Right atrium auricular region (tissue), 2 donors: ENCODE measurements around the gene IRX1. TPM values are rescaled to one million over a fixed set of nuclear protein-coding genes. Genes with fewer than 3 reads are reported as not detected.

Experiments used
- DNase-seq: peaks from one replicate; pipeline ENCODE4 v3.0.0-alpha.2; 2019; ENCODE audit warnings: low spot score
- H3K27ac ChIP-seq, 2 donors: fragments of 200-600 bp; sonication (generic); 1 replicate in 1 of 2; 2 replicates in 1 of 2; pipeline ENCODE4 v1.5.1; 2016 to 2019
- H3K27me3 ChIP-seq, 2 donors: fragments of 200-600 bp; sonication (generic); one replicate each; pipeline versions ENCODE4 v1.5.1 to v1.6.0; 2017 to 2019
- H3K36me3 ChIP-seq: fragments of 200-600 bp; sonication (generic); one replicate; pipeline ENCODE4 v1.5.1; 2016
- H3K4me1 ChIP-seq, 2 donors: fragments of 200-600 bp; sonication (generic); one replicate each; pipeline versions ENCODE4 v1.5.1 to v1.6.0; 2017 to 2019
- H3K4me3 ChIP-seq, 2 donors: fragments of 200-600 bp; sonication (generic); 1 replicate in 1 of 2; 2 replicates in 1 of 2; pipeline ENCODE4 v1.5.1; 2017 to 2019; ENCODE audit warnings: mild to moderate bottlenecking in 1 of 2, moderate library complexity in 1 of 2
- H3K9me3 ChIP-seq, 2 donors: fragments of 200-600 bp; sonication (generic); one replicate each; pipeline ENCODE4 v1.5.1; 2019
- CTCF ChIP-seq, 2 donors: fragments of 200-600 bp; sonication (generic); IDR thresholded peaks; one replicate each; pipeline ENCODE4 v1.5.1; 2019; ENCODE audit warnings: antibody characterized with exemption in 2 of 2
- total RNA-seq, 2 donors: library from RNA; depleted of rRNA; stranded (reverse); fragments of >200 nt; gene quantifications; one replicate each; pipeline ENCODE4 v1.1.0, GENCODE V29; 2016

IRX1 gene
- total RNA-seq, 2 donors from 2014 or later, result 0.39 TPM; not detected in 1

- no peak overlapping the region for H3K4me3 ChIP-seq
- no peaks in the 10 kb centered on the region for H3K27me3 ChIP-seq
- TF ChIP-seq CTCF (IDR thresholded peaks at IDR 0.05), result no peak
- no peak overlapping the region for H3K27ac ChIP-seq
- H3K4me1 ChIP-seq, result no peaks in the 10 kb centered on the region
- DNase-seq, result no peak
- H3K36me3 ChIP-seq, result no peaks in the 10 kb centered on the region
- H3K9me3 ChIP-seq, result no peaks in the 10 kb centered on the region
Measured at GRCh38 chr5:3622961-3623360, 27.3 kb downstream of the IRX1 start.

GRCh38 chr5:3625626-3626025, 30.0 kb downstream of the IRX1 start:
- Histone ChIP-seq H3K4me3 (no peak overlapping the region), H3K27ac (no peak overlapping the region), H3K27me3 (no peaks in the 10 kb centered on the region), H3K36me3 (no peaks in the 10 kb centered on the region), H3K4me1 (no peaks in the 10 kb centered on the region), H3K9me3 (no peaks in the 10 kb centered on the region)
- DNase-seq, result no peak
- no peak for TF ChIP-seq CTCF (IDR thresholded peaks at IDR 0.05)

- no peak for DNase-seq
- no peaks in the 10 kb centered on the region for H3K36me3 ChIP-seq
- H3K9me3 ChIP-seq, result no peaks in the 10 kb centered on the region
- H3K4me1 ChIP-seq, result no peaks in the 10 kb centered on the region
- H3K27ac ChIP-seq, result no peak overlapping the region
- H3K4me3 ChIP-seq, result no peak overlapping the region
- no peak for TF ChIP-seq CTCF (IDR thresholded peaks at IDR 0.05)
- H3K27me3 ChIP-seq, result no peaks in the 10 kb centered on the region
Measured at GRCh38 chr5:3634061-3634460, 38.4 kb downstream of the IRX1 start.

- Histone ChIP-seq H3K27me3 (no peaks in the 10 kb centered on the region), H3K4me3 (no peak overlapping the region), H3K9me3 (no peaks in the 10 kb centered on the region), H3K27ac (no peak overlapping the region), H3K4me1 (no peaks in the 10 kb centered on the region), H3K36me3 (no peaks in the 10 kb centered on the region)
- no peak for TF ChIP-seq CTCF (IDR thresholded peaks at IDR 0.05)
- DNase-seq, result no peak
Measured at GRCh38 chr5:3639175-3639574, 43.5 kb downstream of the IRX1 start.

- H3K9me3 ChIP-seq, result no peaks in the 10 kb centered on the region
- DNase-seq, result no peak
- no peak overlapping the region for H3K4me3 ChIP-seq
- no peaks in the 10 kb centered on the region for H3K36me3 ChIP-seq
- H3K4me1 ChIP-seq, result no peaks in the 10 kb centered on the region
- no peak for TF ChIP-seq CTCF (IDR thresholded peaks at IDR 0.05)
- H3K27me3 ChIP-seq, result no peaks in the 10 kb centered on the region
- H3K27ac ChIP-seq, result no peak overlapping the region
Measured at GRCh38 chr5:3642231-3642630, 46.6 kb downstream of the IRX1 start.

GRCh38 chr5:3650320-3650719, 54.7 kb downstream of the IRX1 start:
- H3K9me3 ChIP-seq, result no peaks in the 10 kb centered on the region
- no peaks in the 10 kb centered on the region for H3K4me1 ChIP-seq

More at GRCh38 chr5:3650320-3650719, 54.7 kb downstream of the IRX1 start:
- TF ChIP-seq CTCF (IDR thresholded peaks at IDR 0.05), result no peak
- no peak for DNase-seq
- no peaks in the 10 kb centered on the region for H3K27me3 ChIP-seq
- no peak overlapping the region for H3K4me3 ChIP-seq
- H3K36me3 ChIP-seq, result no peaks in the 10 kb centered on the region
- H3K27ac ChIP-seq, result no peak overlapping the region
